NCI-H510A treated with DMSO at 0.1 percent for 48 hours (cell line): ENCODE results near the gene CT45A10.
"Not testable (repeated sequence)": the region's sequence is repeated elsewhere in the genome, so short reads cannot be mapped to it uniquely, and the experiment has no call there.

ENCODE experiments used
- DNase-seq: peaks from one replicate; lab custom pipeline; 2025; lab: John Stamatoyannopoulos, UW

CT45A10 gene

DNA sequence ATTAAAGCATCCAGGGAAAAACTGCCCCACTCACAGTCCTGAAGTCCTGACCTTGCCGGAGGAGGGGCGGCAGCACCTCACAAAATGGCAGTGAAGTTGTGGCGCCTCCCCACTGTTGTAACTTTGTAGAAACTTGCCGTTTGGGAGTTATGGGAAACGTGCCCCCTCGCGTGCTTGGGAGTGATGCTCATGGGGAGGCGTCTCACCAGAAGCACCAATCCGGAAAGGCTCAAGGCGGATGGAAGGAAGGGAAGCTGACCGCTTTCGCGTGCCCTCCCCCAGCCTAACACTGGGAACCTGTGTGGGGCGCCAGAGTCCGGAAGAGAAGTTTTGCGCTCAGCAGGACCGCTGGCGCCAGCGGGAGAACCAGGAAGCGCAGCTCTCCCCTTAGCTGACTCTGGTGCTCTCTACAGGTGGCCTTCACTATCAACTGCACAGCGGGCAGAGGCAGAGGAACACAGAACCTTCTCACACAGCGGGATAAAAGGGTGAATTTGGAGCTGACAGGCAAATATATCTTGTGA, at the start of gene CT45A10, which contains the start of gene SAGE1:
Gene CT45A10, minus strand, starts transcription at position 151 of the 524 bp plus-strand sequence. CDS start 8,100 bp downstream, outside the sequence.
Gene SAGE1, plus strand, starts transcription at position 423 of the 524 bp plus-strand sequence. CDS start 2,527 bp downstream, outside the sequence.
- DNase-seq, result no peak

DNA sequence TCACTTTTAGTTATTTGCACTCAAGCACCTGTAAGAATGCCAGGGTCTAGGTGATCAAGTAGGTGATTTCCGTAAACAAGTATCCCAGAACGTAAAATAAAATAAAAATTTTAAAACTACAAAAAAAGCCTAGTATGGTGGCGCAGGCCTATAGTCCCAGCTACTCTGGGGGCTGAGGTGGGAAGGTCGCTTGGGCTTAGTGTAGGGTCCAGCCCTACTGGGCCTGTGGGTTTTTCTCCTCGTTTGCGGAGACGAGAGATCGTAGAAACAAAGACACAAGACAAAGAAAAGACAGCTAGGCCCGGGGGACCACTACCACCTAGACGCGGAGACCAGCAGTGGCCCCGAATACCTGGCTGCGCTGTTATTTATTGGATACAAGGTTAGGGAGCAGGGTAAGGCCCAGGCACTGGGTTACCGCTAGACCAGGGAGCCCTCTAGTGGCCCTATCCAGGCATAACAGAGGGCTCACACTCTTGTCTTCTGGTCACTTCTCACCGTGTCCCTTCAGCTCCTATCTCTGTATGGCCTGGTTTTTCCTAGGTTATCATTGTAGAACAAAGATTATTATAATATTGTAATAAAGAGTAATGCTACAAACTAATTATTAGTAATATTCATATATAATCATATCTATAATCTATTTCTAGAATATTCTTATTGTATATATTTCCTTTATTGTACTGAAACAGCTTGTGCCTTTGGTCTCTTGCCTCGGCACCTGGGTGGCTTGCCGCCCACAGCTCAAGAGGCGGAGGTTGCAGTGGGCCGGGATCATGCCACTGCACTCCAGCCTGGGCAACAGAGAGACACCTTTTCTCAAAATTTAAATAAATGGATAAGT, 38.6 kb upstream of the CT45A10 start:
- no peak for DNase-seq

DNA sequence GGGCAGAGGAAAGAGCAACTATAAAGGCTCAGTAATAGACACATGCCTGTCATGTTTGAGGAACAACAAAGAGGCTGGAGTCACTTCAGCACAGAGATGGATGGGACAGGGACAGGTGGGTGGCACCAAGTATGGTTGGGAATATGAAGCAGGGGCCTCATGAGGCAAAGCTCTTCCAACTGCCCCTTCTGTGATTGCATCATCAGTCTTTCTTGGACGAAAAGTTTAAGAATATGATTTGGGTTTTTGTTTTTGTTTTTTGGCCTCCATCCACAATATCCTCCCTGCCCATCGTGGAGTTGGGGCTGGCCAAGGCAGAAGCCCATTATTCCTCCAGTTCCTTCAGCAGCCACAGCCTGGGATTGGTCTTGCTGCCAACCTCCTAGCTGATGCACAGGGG, 34.7 kb upstream of the CT45A10 start:
- DNase-seq, result no peak

GRCh38 chrX:135923353-135923752, 30.1 kb upstream of the CT45A10 start:
- no peak for DNase-seq

DNA sequence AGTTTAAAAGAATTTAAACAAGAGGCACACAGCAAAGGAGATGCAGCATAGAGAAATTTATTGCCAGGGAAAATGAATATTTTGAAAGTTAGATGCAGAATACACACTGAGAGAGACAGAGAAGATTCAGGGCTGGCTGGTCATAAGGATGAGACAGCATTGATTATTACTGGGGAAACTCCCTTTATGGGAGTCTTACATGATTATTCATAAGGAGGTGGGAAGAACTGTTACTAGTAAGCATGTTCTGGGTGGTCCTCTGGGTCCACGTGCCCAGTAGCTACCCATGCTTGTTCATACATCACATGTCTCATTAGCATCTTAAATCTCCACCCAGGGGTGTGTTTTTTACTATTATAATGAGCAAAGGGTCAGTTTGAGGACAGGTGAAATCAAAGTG, 27.3 kb upstream of the CT45A10 start:
- DNase-seq, result not testable (repeated sequence)

DNA sequence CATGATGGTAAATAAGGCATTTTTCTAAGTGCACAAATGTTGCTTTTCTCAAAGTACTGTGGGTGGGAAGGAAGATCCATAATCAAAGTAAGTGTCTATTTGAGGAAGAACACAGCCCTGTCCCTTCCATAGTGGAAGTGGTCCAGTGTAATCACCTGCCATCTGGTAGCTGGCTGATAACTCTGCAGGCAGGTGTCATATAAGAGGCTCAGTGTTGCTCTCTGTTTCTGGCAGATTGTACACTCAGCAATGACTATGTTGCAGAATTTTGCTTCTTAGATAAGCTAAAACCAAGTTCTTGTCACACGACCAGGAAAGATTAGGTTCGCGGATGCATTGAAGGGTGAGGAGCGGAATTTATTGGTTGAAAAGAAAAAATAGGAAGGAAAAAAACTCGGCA, 21.2 kb upstream of the CT45A10 start:
- DNase-seq, result no peak

GRCh38 chrX:135910251-135910650, 17.0 kb upstream of the CT45A10 start:
- DNase-seq, result no peak

DNA sequence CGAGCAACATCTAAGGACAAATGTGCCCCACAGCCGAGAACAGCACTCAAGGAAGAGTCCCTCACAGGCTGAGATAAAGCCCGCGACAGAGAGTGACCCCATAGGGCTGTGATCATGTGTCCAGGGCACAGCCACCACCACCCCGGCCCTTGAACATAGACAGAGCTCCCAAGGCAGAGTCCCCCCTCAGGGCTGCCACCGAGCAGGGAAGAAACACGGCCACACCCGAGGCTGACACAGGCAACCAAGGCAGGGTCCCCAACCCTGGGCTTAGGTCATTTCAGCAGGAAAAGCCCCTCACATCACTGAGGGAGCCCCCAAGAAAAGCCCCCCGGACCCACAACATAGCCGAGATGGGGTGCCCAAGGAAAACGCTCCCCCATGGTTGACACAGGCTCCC, 463 bp downstream of the CT45A10 start:
- DNase-seq, result no peak

DNA sequence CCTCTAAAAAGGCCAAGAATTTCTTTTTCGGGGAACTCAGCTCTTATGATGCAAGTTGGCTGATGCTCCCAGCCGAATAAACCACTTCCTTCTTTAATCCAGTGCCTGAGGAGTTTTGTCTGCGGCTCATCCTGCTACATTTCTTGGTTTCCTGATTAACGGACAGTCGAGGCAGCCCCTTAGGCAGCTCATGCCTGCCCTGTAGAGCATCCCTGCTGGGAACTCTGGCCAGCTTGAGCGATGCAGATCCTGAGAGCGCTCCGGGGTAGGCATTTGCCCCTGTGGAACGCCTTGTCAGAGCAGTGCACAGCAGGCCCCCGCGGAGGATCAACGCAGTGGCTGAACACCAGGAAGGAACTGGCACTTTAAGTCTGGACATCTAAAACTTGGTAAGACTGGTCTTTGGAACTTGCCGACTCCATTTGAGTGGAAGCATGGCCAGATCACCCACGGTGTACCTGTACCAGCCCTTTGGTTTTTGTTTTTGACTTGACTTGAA, 3.1 kb downstream of the CT45A10 start:
- DNase-seq, result no peak

DNA sequence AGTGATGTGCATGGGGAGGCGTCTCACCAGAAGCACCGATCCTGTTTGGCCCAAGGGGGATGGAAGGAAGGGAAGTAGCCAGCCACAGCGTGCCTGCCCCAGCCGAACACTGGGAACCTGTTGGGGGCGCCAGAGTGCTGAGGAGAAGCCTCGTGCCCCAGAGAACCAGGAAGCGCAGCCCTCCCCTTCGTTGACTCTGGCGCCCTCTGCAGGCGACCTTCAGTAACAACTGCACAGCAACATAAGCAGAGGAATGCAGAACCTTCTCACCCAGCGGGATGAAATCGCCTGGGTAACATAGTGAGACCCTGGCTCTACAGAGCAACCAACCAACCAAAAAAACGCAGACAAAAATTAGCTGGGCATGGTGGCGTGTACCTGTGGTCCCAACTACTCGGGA, 4.3 kb downstream of the CT45A10 start:
- DNase-seq, result not testable (repeated sequence)

- DNase-seq, result not testable (repeated sequence)
These were observed 5.0 kb downstream of the CT45A10 start for GRCh38 chrX:135888230-135888629.

- not testable (repeated sequence) for DNase-seq
These were observed 10.5 kb downstream of the CT45A10 start for GRCh38 chrX:135882741-135883140.

DNA sequence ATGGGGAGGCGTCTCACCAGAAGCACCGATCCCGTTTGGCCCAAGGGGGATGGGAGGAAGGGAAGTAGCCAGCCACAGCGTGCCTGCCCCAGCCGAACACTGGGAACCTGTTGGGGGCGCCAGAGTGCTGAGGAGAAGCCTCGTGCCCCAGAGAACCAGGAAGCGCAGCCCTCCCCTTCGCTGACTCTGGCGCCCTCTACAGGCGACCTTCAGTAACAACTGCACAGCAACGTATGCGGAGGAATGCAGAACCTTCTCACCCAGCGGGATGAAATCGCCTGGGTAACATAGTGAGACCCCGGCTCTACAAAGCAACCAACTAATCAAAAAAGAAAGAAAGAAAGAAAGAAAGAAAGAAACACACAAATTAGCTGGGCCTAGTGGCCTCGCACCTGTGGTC, 21.5 kb downstream of the CT45A10 start, which contains the start of gene CT45A9:
Gene CT45A9, minus strand, starts transcription at position 101 of the 400 bp plus-strand sequence. CDS start 3,751 bp downstream, outside the sequence.
- not testable (repeated sequence) for DNase-seq

DNA sequence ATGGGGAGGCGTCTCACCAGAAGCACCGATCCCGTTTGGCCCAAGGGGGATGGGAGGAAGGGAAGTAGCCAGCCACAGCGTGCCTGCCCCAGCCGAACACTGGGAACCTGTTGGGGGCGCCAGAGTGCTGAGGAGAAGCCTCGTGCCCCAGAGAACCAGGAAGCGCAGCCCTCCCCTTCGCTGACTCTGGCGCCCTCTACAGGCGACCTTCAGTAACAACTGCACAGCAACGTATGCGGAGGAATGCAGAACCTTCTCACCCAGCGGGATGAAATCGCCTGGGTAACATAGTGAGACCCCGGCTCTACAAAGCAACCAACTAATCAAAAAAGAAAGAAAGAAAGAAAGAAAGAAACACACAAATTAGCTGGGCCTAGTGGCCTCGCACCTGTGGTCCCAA, 38.8 kb downstream of the CT45A10 start, which contains the start of gene CT45A8:
Gene CT45A8, minus strand, starts transcription at position 101 of the 400 bp plus-strand sequence. CDS start 3,755 bp downstream, outside the sequence.
- not testable (repeated sequence) for DNase-seq

GRCh38 chrX:135837180-135837579, 56.1 kb downstream of the CT45A10 start, which contains the start of gene CT45A7:
Gene CT45A7, minus strand, starts transcription at chrX:135837280. Its CDS starts 3,747 bp downstream, at chrX:135833533.
- DNase-seq, result not testable (repeated sequence)
